Body of pancreas (tissue), 4 donors: Measurements from ENCODE around the gene NBEA. TPM values are rescaled to one million over a fixed set of nuclear protein-coding genes. Genes with fewer than 3 reads are reported as not detected.

Experiments used
- ATAC-seq: fragments of 150-250 bp; one replicate; pipeline ENCODE4 v1.9.1; 2016
- DNase-seq, 4 donors: peaks; one replicate each; pipeline ENCODE4 v3.0.0-alpha.2; 2019
- H3K27ac ChIP-seq, 4 donors: fragments of 200-600 bp; sonication (generic); 1 replicate in 3 of 4; 2 replicates in 1 of 4; pipeline versions ENCODE4 v1.5.1 to v1.6.1; 2016 to 2019; ENCODE audit warnings: mild to moderate bottlenecking in 1 of 4, mixed read lengths in 1 of 4, moderate library complexity in 1 of 4
- H3K27me3 ChIP-seq, 2 donors: fragments of 200-600 bp; sonication (generic); one replicate each; pipeline ENCODE4 v1.6.0; 2016; ENCODE audit warnings: mild to moderate bottlenecking in 1 of 2
- H3K36me3 ChIP-seq, 2 donors: fragments of 200-600 bp; sonication (generic); replicated peaks in 1 of 2; 2 replicates each; pipeline ENCODE4 v1.5.1; 2016; ENCODE audit warnings: low read depth in 2 of 2; ENCODE audit not compliant: insufficient read depth in 1 of 2
- H3K4me1 ChIP-seq: fragments of 200-600 bp; sonication (generic); one replicate; pipeline ENCODE4 v1.6.0; 2016
- H3K4me3 ChIP-seq, 2 donors: fragments of 200-600 bp; sonication (generic); 1 replicate in 1 of 2; 2 replicates in 1 of 2; pipeline ENCODE4 v1.5.1; 2016 to 2019
- H3K9me3 ChIP-seq, 3 donors: fragments of 200-600 bp; sonication (generic); 1 replicate in 2 of 3; 2 replicates in 1 of 3; pipeline ENCODE4 v1.5.1; 2016
- POLR2A ChIP-seq, 3 donors: fragments of 450-650 bp; IDR thresholded peaks; one replicate each; pipeline ENCODE4 v1.6.1; 2016; ENCODE audit warnings: antibody characterized with exemption in 3 of 3, mild to moderate bottlenecking in 2 of 3
- WGBS, 2 donors: methylation state at CpG; one replicate each; pipeline ENCODE4 v1.1.5; 2017; 5-methylcytosine and 5-hydroxymethylcytosine counted together
- intact Hi-C: fragments of 100-400 bp; cut with DNase I; formaldehyde crosslinking; loops from one replicate; pipeline ENCODE4 v1.15.1; 2023
- total RNA-seq, 2 donors: library from RNA; depleted of rRNA; stranded (reverse); fragments of >200 nt; gene quantifications; one replicate each; pipeline ENCODE4 v1.1.0, GENCODE V29; 2016
- TF ChIP-seq, protein P1 (sequence below), 7 experiments: fragments of 450-650 bp in 4 of 7; fragments of 200-600 bp in 3 of 7; sonication (generic) in 3 of 7; IDR thresholded peaks; one replicate each; pipeline ENCODE4 v1.5.1; 2016 to 2019; ENCODE audit warnings: antibody characterized with exemption in 7 of 7

The NBEA gene
- total RNA-seq, 2 donors from 2014 or later: 9.6 to 19.1 TPM

DNA sequence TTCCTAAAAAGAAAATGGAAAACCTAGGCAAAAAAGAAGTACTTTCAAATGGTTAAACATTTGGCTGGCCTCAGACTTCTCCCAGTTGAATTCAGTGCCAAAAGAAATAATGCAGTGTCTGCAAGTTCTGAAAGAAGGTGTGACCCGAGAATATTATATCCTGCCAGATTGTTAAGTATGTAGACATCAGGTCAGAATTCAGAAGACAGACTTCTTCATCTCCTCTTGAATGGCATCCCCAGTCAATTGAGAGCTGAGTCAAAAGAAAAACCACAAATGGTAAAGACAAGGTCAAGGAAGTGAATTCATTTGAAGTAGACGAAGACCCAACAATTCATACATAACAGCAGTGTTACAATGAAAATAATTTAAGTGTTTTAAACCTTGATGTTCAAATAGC, 194.5 kb downstream of the NBEA start:
- ATAC-seq: no peak
- no peak overlapping the region for H3K4me3 ChIP-seq
- H3K36me3 ChIP-seq: no peaks in the 10 kb centered on the region
- DNase-seq: no peak
- no peaks in the 10 kb centered on the region for H3K4me1 ChIP-seq
- TF ChIP-seq, protein P1, sequence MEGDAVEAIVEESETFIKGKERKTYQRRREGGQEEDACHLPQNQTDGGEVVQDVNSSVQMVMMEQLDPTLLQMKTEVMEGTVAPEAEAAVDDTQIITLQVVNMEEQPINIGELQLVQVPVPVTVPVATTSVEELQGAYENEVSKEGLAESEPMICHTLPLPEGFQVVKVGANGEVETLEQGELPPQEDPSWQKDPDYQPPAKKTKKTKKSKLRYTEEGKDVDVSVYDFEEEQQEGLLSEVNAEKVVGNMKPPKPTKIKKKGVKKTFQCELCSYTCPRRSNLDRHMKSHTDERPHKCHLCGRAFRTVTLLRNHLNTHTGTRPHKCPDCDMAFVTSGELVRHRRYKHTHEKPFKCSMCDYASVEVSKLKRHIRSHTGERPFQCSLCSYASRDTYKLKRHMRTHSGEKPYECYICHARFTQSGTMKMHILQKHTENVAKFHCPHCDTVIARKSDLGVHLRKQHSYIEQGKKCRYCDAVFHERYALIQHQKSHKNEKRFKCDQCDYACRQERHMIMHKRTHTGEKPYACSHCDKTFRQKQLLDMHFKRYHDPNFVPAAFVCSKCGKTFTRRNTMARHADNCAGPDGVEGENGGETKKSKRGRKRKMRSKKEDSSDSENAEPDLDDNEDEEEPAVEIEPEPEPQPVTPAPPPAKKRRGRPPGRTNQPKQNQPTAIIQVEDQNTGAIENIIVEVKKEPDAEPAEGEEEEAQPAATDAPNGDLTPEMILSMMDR (IDR thresholded peaks at IDR 0.05): no peak
- TF ChIP-seq POLR2A (IDR thresholded peaks at IDR 0.05): no peak
- no peak overlapping the region for H3K27ac ChIP-seq
- intact Hi-C loops: no loop called here
- no peaks in the 10 kb centered on the region for H3K9me3 ChIP-seq
- no peaks in the 10 kb centered on the region for H3K27me3 ChIP-seq
- 58 to 67% methylated on average over 2 of the region's 2 CpGs for WGBS, 2 donors

DNA sequence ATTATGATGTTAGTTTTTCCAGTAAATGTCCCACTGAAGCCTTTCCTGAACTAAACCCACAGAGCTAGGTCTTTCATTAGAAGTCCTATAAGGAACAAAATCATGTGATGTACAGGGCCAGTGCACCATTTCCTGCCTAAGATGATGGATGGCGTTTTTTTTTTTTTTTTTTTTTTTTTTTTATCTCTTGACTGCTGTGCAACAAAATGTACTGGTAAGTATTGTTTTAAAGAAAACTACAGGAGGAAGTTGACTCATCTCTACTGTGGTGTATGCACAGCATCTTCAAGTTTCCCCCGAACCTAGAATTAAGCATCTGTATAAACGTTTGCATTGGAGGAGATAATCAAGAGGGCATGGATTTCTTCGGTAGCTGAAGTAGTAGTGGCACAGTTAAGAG, 197.5 kb downstream of the NBEA start:
- Histone ChIP-seq H3K27ac (no peak overlapping the region), H3K4me3 (no peak overlapping the region), H3K36me3 (no peaks in the 10 kb centered on the region), H3K4me1 (no peaks in the 10 kb centered on the region), H3K27me3 (no peaks in the 10 kb centered on the region), H3K9me3 (no peaks in the 10 kb centered on the region)
- TF ChIP-seq, protein P1 (IDR thresholded peaks at IDR 0.05): no peak
- no peak for TF ChIP-seq POLR2A (IDR thresholded peaks at IDR 0.05)
- no peak for DNase-seq
- ATAC-seq: no peak
- WGBS, 2 donors: 69 to 83% methylated on average over 4 of the region's 4 CpGs
- intact Hi-C loops: no loop called here

DNA sequence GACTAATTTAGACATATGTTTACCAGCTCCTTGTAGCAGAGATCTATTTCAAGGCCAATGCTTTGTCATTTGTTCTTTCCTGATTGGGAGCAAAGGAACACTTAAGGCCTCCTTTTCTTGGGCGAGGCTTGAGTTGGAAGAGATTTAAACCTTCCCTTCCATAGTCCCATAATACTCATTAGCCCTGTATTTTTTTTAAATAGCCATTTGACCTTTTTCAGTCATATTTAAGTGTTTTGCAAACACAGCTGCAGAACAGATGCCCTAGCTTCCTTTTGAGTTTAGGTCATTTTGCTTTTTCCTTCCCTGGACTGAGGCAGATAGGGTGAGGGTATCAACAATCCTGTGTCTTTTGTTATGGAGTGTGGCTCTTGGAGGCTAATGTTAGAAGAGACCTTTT, 198.3 kb downstream of the NBEA start:
- 96 to 100% methylated on average over 1 of the region's 1 CpG for WGBS, 2 donors
- TF ChIP-seq, protein P1 (IDR thresholded peaks at IDR 0.05): no peak
- no peak for TF ChIP-seq POLR2A (IDR thresholded peaks at IDR 0.05)
- no peaks in the 10 kb centered on the region for H3K27me3 ChIP-seq

DNA sequence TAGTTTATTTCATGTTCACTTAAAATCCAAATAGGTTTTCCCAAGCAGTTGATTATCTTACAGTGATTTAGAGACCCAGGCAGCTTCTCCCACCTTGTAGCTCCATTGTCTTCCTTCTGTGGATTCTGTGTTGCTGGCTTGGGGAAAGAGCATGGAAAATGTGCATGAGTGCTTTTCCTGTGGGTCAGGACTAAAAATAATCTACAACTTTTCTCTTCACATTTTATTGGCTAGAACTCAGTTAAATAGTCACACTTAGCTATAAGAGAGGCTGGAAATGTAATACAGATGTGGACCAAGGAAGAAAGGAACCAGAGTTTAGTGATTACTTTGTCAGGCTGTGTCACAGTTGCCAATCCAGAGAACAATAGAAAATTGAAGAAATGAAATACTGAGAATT, 198.8 kb downstream of the NBEA start:
- ATAC-seq: no peak
- TF ChIP-seq POLR2A (IDR thresholded peaks at IDR 0.05): no peak
- TF ChIP-seq, protein P1 (IDR thresholded peaks at IDR 0.05): no peak
- intact Hi-C loops: no loop called here
- H3K4me3 ChIP-seq: no peak overlapping the region
- no peak overlapping the region for H3K27ac ChIP-seq
- H3K36me3 ChIP-seq: no peaks in the 10 kb centered on the region
- H3K4me1 ChIP-seq: no peaks in the 10 kb centered on the region
- H3K27me3 ChIP-seq: no peaks in the 10 kb centered on the region
- no peaks in the 10 kb centered on the region for H3K9me3 ChIP-seq
- no peak for DNase-seq

More for the DNA sequence above, 198.3 kb downstream of the NBEA start:
- ATAC-seq (no peak), DNase-seq (no peak)
- Histone ChIP-seq H3K4me3 (no peak overlapping the region), H3K27ac (no peak overlapping the region), H3K4me1 (no peaks in the 10 kb centered on the region), H3K36me3 (no peaks in the 10 kb centered on the region), H3K9me3 (no peaks in the 10 kb centered on the region)
- intact Hi-C loops: no loop called here

DNA sequence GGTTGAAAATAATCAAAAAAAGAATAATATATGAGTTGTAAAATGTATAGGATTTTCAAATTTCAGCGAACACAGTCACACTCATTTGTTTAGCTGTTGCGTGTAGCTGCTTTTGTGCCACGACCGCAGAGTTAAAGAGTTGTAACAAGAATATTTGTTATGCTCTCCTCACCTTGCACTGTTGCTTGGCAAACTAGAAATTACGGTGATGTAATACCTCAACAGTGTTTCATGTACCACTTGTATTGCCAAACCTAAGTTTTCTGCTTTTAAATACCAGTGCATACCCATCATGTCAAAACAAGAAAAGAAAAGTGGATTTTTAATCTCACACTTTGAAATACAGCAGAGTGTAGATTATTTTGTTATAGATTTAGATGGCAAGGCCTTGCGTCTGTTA, 201.1 kb downstream of the NBEA start:
- TF ChIP-seq, protein P1 (IDR thresholded peaks at IDR 0.05): no peak
- TF ChIP-seq POLR2A (IDR thresholded peaks at IDR 0.05): no peak
- H3K27me3 ChIP-seq: no peaks in the 10 kb centered on the region
- no peak for ATAC-seq
- no peak overlapping the region for H3K4me3 ChIP-seq
- no peak overlapping the region for H3K27ac ChIP-seq
- H3K9me3 ChIP-seq: no peaks in the 10 kb centered on the region
- DNase-seq: no peak
- intact Hi-C loops: no loop called here
- WGBS, 2 donors: 95 to 96% methylated on average over 6 of the region's 6 CpGs
- no peaks in the 10 kb centered on the region for H3K4me1 ChIP-seq
- no peaks in the 10 kb centered on the region for H3K36me3 ChIP-seq
